GM13976 (cell line): ENCODE data around the gene CYTH2.

Experiments
- DNase-seq: peaks from one replicate; pipeline ENCODE4 v3.0.0; 2012; ENCODE audit warnings: low spot score
- CTCF ChIP-seq: IDR thresholded peaks from 2 replicates; pipeline ENCODE4 v1.5.1; 2012; ENCODE audit warnings: borderline replicate concordance, mild to moderate bottlenecking; ENCODE audit not compliant: insufficient read depth; ENCODE audit errors: extremely low read depth, missing control alignments, control extremely low read depth
- in situ Hi-C: fragments of 300-500 bp; cut with MboI; formaldehyde crosslinking; loops from one replicate; pipeline ENCODE4 v1.12.0; 2022; ENCODE audit warnings: low sequenced_read_pairs, mixed read lengths, inconsistent platforms; ENCODE audit not compliant: unreplicated experiment

Gene CYTH2

GRCh38 chr19:48458016-48458415, 11.2 kb upstream of the CYTH2 start:
- in situ Hi-C loops, result no loop called here
- DNase-seq, result no peak
- no peak for TF ChIP-seq CTCF

DNA sequence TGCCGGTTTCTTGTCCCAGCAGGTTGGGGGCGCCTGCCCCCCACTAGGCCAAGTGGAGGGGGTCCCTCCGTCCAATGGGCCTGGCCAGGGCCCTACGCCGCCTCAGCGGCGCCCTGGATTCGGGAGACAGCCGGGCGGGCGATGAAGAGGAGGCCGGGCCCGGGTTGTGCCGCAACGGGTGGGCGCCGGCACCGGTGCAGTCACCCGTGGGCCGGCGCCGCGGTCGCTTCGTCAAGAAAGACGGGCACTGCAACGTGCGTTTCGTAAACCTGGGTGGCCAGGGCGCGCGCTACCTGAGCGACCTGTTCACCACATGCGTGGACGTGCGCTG, 7.6 kb upstream of the CYTH2 start:
- no peak for TF ChIP-seq CTCF
- in situ Hi-C loops, result no loop called here
- no peak for DNase-seq

DNA sequence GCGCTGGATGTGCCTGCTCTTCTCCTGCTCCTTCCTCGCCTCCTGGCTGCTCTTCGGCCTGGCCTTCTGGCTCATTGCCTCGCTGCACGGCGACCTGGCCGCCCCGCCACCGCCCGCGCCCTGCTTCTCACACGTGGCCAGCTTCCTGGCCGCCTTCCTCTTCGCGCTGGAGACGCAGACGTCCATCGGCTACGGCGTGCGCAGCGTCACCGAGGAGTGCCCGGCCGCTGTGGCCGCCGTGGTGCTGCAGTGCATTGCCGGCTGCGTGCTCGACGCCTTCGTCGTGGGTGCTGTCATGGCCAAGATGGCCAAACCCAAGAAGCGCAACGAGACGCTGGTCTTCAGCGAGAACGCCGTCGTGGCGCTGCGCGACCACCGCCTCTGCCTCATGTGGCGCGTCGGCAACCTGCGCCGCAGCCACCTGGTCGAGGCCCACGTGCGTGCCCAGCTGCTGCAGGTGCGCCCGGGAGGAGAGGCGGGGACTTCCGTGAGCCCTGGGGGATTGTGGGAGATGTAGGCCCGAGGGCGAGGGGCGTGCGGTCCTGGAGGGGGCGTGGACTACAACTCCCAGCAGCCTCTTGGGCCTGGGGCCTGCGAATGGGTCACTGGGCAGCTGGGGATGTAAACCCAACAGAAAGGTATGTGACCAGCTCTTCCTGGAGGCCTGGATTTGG, 7.0 kb upstream of the CYTH2 start:
- TF ChIP-seq CTCF, result no peak
- DNase-seq, result no peak
- in situ Hi-C loops, result no loop called here

DNA sequence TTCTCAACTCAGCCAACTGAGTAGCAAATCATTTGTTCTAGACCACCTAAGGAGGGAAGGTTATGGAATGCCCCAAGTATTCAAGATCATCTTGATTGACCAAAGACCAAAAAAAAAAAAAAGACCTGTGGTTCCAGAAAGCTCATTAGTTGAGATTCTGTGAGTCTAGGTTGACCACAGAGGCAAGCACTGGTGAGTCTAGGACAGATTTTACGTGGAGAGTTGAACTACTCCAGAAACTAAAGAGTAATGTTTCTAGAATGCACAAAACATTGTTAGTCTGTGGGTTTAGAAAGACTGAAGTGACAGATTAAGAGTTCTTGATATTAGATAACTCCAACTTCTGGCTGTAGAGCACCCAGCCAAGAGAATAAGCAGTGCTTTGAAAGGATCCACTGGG, 4.0 kb upstream of the CYTH2 start:
- TF ChIP-seq CTCF, result no peak

DNA sequence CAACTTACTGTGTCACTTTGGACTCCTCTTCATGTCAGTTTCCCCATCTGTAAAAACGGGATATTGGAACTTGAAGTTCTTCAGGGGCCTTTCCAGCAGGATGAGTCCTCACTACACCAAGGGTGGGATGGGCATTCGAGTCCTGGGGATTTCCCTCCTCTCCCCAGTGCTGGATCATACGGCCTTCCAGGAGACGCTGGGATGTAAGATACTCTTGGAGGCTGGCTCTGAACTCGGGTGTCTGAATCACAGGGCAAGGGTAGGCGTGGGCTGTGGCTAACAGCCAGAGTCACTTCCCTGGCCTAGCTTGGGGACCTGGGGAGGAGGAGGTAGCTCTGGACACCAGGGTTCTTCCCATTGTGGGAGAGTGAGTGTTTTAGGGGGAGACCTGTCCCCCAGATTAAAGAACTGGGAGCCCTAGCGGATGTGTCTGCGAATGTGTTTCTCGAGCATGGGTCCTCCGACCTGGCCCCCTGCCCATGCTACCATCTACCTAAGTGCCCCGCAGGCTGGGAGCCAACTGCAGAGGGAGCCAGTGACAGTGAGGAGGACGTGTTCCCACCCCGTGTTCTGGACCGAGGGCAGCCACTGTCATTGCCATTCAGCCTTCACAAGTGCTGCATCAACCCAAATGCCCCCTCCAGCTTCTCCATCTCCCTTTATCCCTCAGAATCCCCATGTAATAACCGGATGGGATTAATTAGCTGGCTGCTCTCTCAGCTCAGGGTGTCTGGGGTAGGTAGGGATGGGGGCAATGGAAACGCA, 2.4 kb upstream of the CYTH2 start:
- in situ Hi-C loops, result no loop called here
- DNase-seq, result no peak
- TF ChIP-seq CTCF, result no peak

More for the DNA sequence above, 4.0 kb upstream of the CYTH2 start:
- in situ Hi-C loops, result no loop called here
- DNase-seq, result no peak

DNA sequence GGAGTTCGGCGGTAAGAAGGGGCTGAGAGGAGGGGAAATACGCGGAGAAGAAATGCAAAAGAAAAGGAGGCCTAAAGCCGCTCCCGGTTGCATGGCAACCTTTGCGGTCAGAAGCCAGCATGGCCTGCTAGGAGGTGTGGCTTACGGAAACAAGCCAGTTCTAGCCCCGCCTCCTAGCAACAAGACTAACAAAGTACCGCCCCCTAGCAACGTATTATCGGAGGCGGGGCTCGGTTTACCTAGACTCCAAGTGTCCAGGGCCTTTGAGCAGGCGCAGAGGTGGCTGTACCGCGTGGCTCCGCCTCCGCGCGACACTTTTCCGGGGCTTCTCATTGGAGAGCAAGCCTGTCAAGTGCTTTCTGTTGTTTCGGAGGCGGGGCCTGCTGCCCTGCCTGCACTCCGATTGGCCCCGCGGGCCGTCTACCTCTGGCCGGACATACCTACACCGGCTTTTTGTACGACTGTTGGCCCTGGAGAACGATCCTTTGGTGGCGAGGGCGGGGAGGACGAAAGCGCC, 339 bp upstream of the CYTH2 start:
- no peak for TF ChIP-seq CTCF
- in situ Hi-C loops, result no loop called here
- DNase-seq, result peak; percentile 98
